Endothelial cell of umbilical vein (primary cell): Measurements from ENCODE around the gene OPRM1. TPM values are rescaled to one million over a fixed set of nuclear protein-coding genes. Genes with fewer than 3 reads are reported as not detected.

Source experiments
- BruUV-seq: library from RNA; stranded (reverse); fragments of 400-500 nt; replicated peaks from 2 replicates; lab custom pipeline; 2021; lab: Mats Ljungman, UMichigan
- CTCF ChIA-PET: fragments of 300-600, 350-600 bp; sonication (Branson Sonifier 250); formaldehyde crosslinking; loops from one replicate; lab custom pipeline; 2021; ENCODE audit warnings: antibody characterized with exemption, inconsistent platforms; lab: Charles Lee
- POLR2A ChIA-PET: fragments of 300-600, 350-600 bp; sonication (Branson Sonifier 250); formaldehyde crosslinking; loops from one replicate; lab custom pipeline; 2021; ENCODE audit warnings: antibody characterized with exemption, inconsistent platforms; lab: Charles Lee
- DNase-seq: peaks from one replicate; pipeline ENCODE4 v3.0.0-alpha.2; 2011; ENCODE audit warnings: low read depth, low spot score
- FAIRE-seq: peaks from 2 replicates; lab custom pipeline; 2011; peaks lifted over from hg19 to GRCh38; lab: Jason Lieb, UNC
- H2AFZ ChIP-seq: 2 replicates; pipeline ENCODE4 v1.6.0; 2012; ENCODE audit warnings: low read depth, low read length, control low read depth, inconsistent platforms
- H3K27ac ChIP-seq: 2 replicates; pipeline ENCODE4 v1.5.1; 2011; ENCODE audit warnings: low read depth, mild to moderate bottlenecking, control low read depth, low read length, moderate library complexity; ENCODE audit not compliant: insufficient read depth
- H3K27me3 ChIP-seq, 2 experiments: 2 replicates each; pipeline versions ENCODE4 v1.6.0 to v1.6.1; 2011; ENCODE audit warnings: low read length in 2 of 2, mixed read lengths in 1 of 2; ENCODE audit not compliant: control insufficient read depth in 2 of 2, insufficient read depth in 2 of 2
- H3K36me3 ChIP-seq, 2 experiments: 2 replicates in 1 of 2; 3 replicates in 1 of 2; pipeline ENCODE4 v1.5.1; 2011; ENCODE audit warnings: low read length in 2 of 2, mild to moderate bottlenecking in 1 of 2, moderate library complexity in 1 of 2; ENCODE audit not compliant: control insufficient read depth in 2 of 2, insufficient read depth in 2 of 2; ENCODE audit errors: extremely low read depth in 1 of 2
- H3K4me1 ChIP-seq: 3 replicates; pipeline ENCODE4 v1.5.1; 2011; ENCODE audit warnings: mild to moderate bottlenecking, low read length; ENCODE audit not compliant: control insufficient read depth, insufficient read depth; ENCODE audit errors: extremely low read depth
- H3K4me2 ChIP-seq: 2 replicates; pipeline ENCODE4 v1.6.1; 2011; ENCODE audit warnings: low read length, control low read depth, mixed read lengths; ENCODE audit not compliant: insufficient read depth
- H3K4me3 ChIP-seq, 3 experiments: fragments of 200-600 bp in 1 of 3; sonication (generic), shearing (Covaris generic) in 1 of 3; replicated peaks in 1 of 3; 2 replicates each; pipeline ENCODE4 v1.5.1; 2011 to 2016; ENCODE audit warnings: control low read depth in 3 of 3, low read length in 3 of 3, mild to moderate bottlenecking in 2 of 3, inconsistent platforms in 1 of 3, low read depth in 1 of 3, moderate library complexity in 1 of 3; ENCODE audit not compliant: insufficient read depth in 1 of 3
- H3K79me2 ChIP-seq: 2 replicates; pipeline ENCODE4 v1.6.0; 2012; ENCODE audit warnings: low read length, inconsistent platforms; ENCODE audit not compliant: control insufficient read depth, insufficient read depth
- H3K9ac ChIP-seq: replicated peaks from 2 replicates; pipeline ENCODE3; 2011; ENCODE audit warnings: low read length, control low read depth; ENCODE audit not compliant: insufficient read depth; ENCODE audit errors: extremely low read depth
- H3K9me1 ChIP-seq: replicated peaks from 3 replicates; pipeline ENCODE4 v1.6.0; 2011; ENCODE audit warnings: mild to moderate bottlenecking, low read length; ENCODE audit not compliant: control insufficient read depth, insufficient read depth; ENCODE audit errors: extremely low read depth
- H3K9me3 ChIP-seq: replicated peaks from 2 replicates; pipeline ENCODE4 v1.5.1; 2012; ENCODE audit warnings: low read length, inconsistent platforms; ENCODE audit not compliant: control insufficient read depth, insufficient read depth
- H4K20me1 ChIP-seq: replicated peaks from 2 replicates; pipeline ENCODE3; 2011; ENCODE audit warnings: mild to moderate bottlenecking, low read length; ENCODE audit not compliant: control insufficient read depth, insufficient read depth; ENCODE audit errors: extremely low read depth
- EZH2 ChIP-seq: IDR thresholded peaks from 2 replicates; pipeline ENCODE4 v1.6.1; 2012; ENCODE audit warnings: borderline replicate concordance, low read depth, mild to moderate bottlenecking, moderate library complexity, low read length, inconsistent platforms; ENCODE audit not compliant: severe bottlenecking
- FOS ChIP-seq: IDR thresholded peaks from 2 replicates; pipeline ENCODE4 v1.6.1; 2011; ENCODE audit warnings: mild to moderate bottlenecking, low read length, moderate library complexity, borderline replicate concordance; ENCODE audit not compliant: insufficient read depth
- GATA2 ChIP-seq: IDR thresholded peaks from 2 replicates; pipeline ENCODE4 v1.7.0; 2011; ENCODE audit warnings: low read depth, mild to moderate bottlenecking, moderate library complexity, mixed read lengths, low read length; ENCODE audit not compliant: insufficient read length, insufficient read depth
- JUN ChIP-seq: IDR thresholded peaks from 2 replicates; pipeline ENCODE4 v1.6.1; 2011; ENCODE audit warnings: borderline replicate concordance, low read depth; ENCODE audit not compliant: insufficient read length, insufficient read depth
- MYC ChIP-seq: IDR thresholded peaks from one replicate; pipeline ENCODE4 v1.6.1; 2011; ENCODE audit warnings: mild to moderate bottlenecking, low read depth, low read length
- POLR2A ChIP-seq: IDR thresholded peaks from 2 replicates; pipeline ENCODE4 v1.6.1; 2012; ENCODE audit warnings: low read depth, mild to moderate bottlenecking, control low read depth, low read length
- POLR2AphosphoS5 ChIP-seq: IDR thresholded peaks from 2 replicates; pipeline ENCODE4 v1.6.1; 2012; ENCODE audit warnings: low read depth, mild to moderate bottlenecking, control low read depth, low read length, moderate library complexity; ENCODE audit not compliant: insufficient read depth
- dilution Hi-C: fragments of 300-500 bp; cut with MboI; formaldehyde crosslinking; loops from one replicate; pipeline ENCODE4 v1.15.0; 2019; ENCODE audit warnings: low sequenced_read_pairs; ENCODE audit not compliant: extremely low pct_ligation_motif_present
- intact Hi-C: fragments of 100-400 bp; cut with micrococcal nuclease; formaldehyde crosslinking; loops from one replicate; pipeline ENCODE4 v1.10.0; 2022
- polyA plus RNA-seq, 4 experiments: library from polyadenylated mRNA; depleted of rRNA in 3 of 4; stranded (reverse) in 3 of 4; unstranded in 1 of 4; fragments of >200 nt; gene quantifications; 2 replicates each; pipeline versions ENCODE4 v1.2.1 to v1.2.3, GENCODE V29; 2011 to 2012; ENCODE audit warnings: missing spikeins in 1 of 4
- total RNA-seq: library from RNA; stranded (reverse); gene quantifications from 2 replicates; pipeline ENCODE4 v1.2.3, GENCODE V29; 2021
- TF ChIP-seq, protein P1 (sequence below), 2 donors: IDR thresholded peaks; 1 replicate in 1 of 2; 2 replicates in 1 of 2; pipeline ENCODE4 v1.5.1; 2011; ENCODE audit warnings: low read length in 2 of 2, mild to moderate bottlenecking in 2 of 2, moderate library complexity in 2 of 2, control low read depth in 1 of 2, inconsistent platforms in 1 of 2, low read depth in 1 of 2; ENCODE audit not compliant: insufficient read depth in 1 of 2; ENCODE audit errors: extremely low read depth in 1 of 2
- TF ChIP-seq, protein P2 (sequence below): IDR thresholded peaks from 2 replicates; pipeline ENCODE4 v1.6.1; 2011; ENCODE audit not compliant: insufficient read depth, insufficient read length

Gene OPRM1
- total and polyA plus RNA-seq, 2 donors (not counting 3 experiments of a cell fraction or from before 2014, with no cell fraction given), result not detected

DNA sequence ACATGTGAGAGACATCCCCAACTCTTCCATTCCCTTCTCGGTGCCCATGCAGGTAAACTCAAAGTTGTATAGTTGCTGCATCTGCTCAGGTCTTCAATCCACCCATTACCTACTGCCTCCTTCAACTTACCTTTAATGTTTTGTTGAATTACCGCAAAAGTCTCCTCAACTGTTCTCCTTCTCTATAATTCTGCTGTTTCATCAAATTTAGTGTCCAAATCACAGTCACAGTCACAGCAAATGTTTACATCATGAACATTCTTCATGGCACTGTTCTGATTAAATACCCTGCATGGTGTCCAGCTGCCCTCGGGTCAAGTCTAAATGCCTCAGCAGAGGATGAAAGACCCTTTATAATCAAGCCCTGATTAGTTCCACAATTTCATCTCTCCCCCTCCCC, 187.4 kb downstream of the OPRM1 start:
- intact Hi-C loops, result no loop called here
- no peak for FAIRE-seq

More for the DNA sequence above, 187.4 kb downstream of the OPRM1 start:
- Histone ChIP-seq H3K4me3 (no peak overlapping the region), H3K27ac (no peak overlapping the region), H3K27me3 (peaks cover 0 to 3% of the 10 kb centered on the region in 2 experiments), H3K36me3 (no peaks in the 10 kb centered on the region), H3K4me1 (no peaks in the 10 kb centered on the region), H3K79me2 (no peaks in the 10 kb centered on the region), H3K9me1 (no peaks in the 10 kb centered on the region), H3K9ac (no peak overlapping the region), H4K20me1 (no peaks in the 10 kb centered on the region), H3K9me3 (no peaks in the 10 kb centered on the region), H3K4me2 (no peak overlapping the region), H2AFZ (no peak overlapping the region)
- dilution Hi-C loops, result no loop called here
- CTCF ChIA-PET, result no interaction called here
- no peak for DNase-seq
- POLR2A ChIA-PET, result no interaction called here
- no peak for TF ChIP-seq FOS
- no peak for TF ChIP-seq MYC
- TF ChIP-seq, protein P1, sequence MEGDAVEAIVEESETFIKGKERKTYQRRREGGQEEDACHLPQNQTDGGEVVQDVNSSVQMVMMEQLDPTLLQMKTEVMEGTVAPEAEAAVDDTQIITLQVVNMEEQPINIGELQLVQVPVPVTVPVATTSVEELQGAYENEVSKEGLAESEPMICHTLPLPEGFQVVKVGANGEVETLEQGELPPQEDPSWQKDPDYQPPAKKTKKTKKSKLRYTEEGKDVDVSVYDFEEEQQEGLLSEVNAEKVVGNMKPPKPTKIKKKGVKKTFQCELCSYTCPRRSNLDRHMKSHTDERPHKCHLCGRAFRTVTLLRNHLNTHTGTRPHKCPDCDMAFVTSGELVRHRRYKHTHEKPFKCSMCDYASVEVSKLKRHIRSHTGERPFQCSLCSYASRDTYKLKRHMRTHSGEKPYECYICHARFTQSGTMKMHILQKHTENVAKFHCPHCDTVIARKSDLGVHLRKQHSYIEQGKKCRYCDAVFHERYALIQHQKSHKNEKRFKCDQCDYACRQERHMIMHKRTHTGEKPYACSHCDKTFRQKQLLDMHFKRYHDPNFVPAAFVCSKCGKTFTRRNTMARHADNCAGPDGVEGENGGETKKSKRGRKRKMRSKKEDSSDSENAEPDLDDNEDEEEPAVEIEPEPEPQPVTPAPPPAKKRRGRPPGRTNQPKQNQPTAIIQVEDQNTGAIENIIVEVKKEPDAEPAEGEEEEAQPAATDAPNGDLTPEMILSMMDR (IDR thresholded peaks at IDR 0.05; ENCODE audit: extremely low read depth in 1 of 2, insufficient read depth in 1 of 2, low read depth in 1 of 2, low read length in 2 of 2), result no peak
- TF ChIP-seq, protein P2, sequence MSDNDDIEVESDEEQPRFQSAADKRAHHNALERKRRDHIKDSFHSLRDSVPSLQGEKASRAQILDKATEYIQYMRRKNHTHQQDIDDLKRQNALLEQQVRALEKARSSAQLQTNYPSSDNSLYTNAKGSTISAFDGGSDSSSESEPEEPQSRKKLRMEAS, result no peak
- no peak for TF ChIP-seq JUN
- no peak for TF ChIP-seq GATA2
- TF ChIP-seq POLR2A, result no peak
- no peak for TF ChIP-seq EZH2
- TF ChIP-seq POLR2AphosphoS5, result no peak
- no TSS peak for BruUV-seq
